GM12875 (cell line): ENCODE measurements around the gene NDUFAF7.
"Not testable (repeated sequence)": the region's sequence is repeated elsewhere in the genome, so short reads cannot be mapped to it uniquely, and the experiment has no call there.

Experiments
- H3K4me3 ChIP-seq: one replicate; pipeline ENCODE4 v1.5.1; 2011; ENCODE audit warnings: low read depth, low read length, control low read depth
- CTCF ChIP-seq: IDR thresholded peaks from 2 replicates; pipeline ENCODE4 v1.5.1; 2011; ENCODE audit warnings: low read depth, mild to moderate bottlenecking, control low read depth, inconsistent platforms, low read length, moderate library complexity, borderline replicate concordance; ENCODE audit not compliant: insufficient read depth

The NDUFAF7 gene

GRCh38 chr2:37223131-37223530 lies 8.3 kb upstream of the NDUFAF7 start:
- no peak overlapping the region for H3K4me3 ChIP-seq
- no peak for TF ChIP-seq CTCF

- no peak for TF ChIP-seq CTCF
- H3K4me3 ChIP-seq = no peak overlapping the region
These were observed 7.4 kb upstream of the NDUFAF7 start for GRCh38 chr2:37224063-37224462.

- not testable (repeated sequence) for H3K4me3 ChIP-seq
These were observed 6.3 kb upstream of the NDUFAF7 start for GRCh38 chr2:37225129-37225528.

GRCh38 chr2:37226863-37227262 lies 4.6 kb upstream of the NDUFAF7 start:
- no peak overlapping the region for H3K4me3 ChIP-seq
- TF ChIP-seq CTCF = no peak

GRCh38 chr2:37228788-37229187 lies 2.7 kb upstream of the NDUFAF7 start:
- no peak overlapping the region for H3K4me3 ChIP-seq
- no peak for TF ChIP-seq CTCF

GRCh38 chr2:37230581-37230980 lies 877 bp upstream of the NDUFAF7 start:
- no peak for TF ChIP-seq CTCF
- peak overlapping the region; percentile 72 for H3K4me3 ChIP-seq

GRCh38 chr2:37232131-37232933 lies 874 bp downstream of the NDUFAF7 start:
- H3K4me3 ChIP-seq = peak overlapping the region; percentile 72
- TF ChIP-seq CTCF = no peak

GRCh38 chr2:37243435-37243834 lies 12.0 kb downstream of the NDUFAF7 start:
- TF ChIP-seq CTCF = no peak
- H3K4me3 ChIP-seq = no peak overlapping the region
